GM12801 (cell line): ENCODE results near the gene ASL.

Experiments
- CTCF ChIP-seq: IDR thresholded peaks from one replicate; pipeline ENCODE4 v1.5.1; 2011; ENCODE audit warnings: control low read depth; ENCODE audit not compliant: insufficient read length; ENCODE audit errors: extremely low read depth

The ASL gene

DNA sequence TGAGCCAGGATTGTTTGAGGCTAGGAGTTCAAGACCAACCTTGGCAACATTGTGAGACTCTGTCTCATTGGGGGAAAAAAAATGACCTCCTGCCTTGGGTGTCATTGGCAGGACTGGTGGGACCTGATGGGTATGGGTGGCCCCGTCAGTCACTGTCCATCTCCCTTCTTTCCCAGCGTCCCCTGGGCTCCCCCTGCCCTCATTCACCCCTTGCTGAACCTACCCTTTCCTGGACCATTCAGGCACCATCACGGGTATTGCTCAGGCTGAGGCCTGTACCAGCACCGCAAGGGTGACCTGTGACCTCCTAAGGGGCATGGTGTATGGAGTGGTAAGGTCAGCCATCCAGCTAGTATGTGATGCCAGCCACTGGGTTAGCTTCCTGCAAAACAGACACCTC, 19.4 kb downstream of the ASL start:
- no peak for TF ChIP-seq CTCF

DNA sequence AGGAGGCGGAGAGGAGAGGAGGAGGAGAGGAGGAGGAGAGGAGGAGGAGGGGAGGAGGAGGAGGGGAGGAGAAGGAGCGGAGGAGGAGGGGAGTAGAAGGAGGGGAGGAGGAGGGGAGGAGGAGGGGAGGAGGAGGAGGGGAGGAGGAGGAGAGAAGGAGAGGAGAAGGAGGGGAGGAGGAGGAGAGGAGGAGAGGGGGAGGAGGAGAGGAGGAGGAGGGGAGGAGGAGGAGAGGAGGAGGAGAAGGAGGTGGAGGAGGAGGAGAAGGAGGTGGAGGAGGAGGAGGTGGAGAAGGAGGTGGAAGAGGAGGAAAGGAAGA, 23.6 kb downstream of the ASL start:
- TF ChIP-seq CTCF = no peak

DNA sequence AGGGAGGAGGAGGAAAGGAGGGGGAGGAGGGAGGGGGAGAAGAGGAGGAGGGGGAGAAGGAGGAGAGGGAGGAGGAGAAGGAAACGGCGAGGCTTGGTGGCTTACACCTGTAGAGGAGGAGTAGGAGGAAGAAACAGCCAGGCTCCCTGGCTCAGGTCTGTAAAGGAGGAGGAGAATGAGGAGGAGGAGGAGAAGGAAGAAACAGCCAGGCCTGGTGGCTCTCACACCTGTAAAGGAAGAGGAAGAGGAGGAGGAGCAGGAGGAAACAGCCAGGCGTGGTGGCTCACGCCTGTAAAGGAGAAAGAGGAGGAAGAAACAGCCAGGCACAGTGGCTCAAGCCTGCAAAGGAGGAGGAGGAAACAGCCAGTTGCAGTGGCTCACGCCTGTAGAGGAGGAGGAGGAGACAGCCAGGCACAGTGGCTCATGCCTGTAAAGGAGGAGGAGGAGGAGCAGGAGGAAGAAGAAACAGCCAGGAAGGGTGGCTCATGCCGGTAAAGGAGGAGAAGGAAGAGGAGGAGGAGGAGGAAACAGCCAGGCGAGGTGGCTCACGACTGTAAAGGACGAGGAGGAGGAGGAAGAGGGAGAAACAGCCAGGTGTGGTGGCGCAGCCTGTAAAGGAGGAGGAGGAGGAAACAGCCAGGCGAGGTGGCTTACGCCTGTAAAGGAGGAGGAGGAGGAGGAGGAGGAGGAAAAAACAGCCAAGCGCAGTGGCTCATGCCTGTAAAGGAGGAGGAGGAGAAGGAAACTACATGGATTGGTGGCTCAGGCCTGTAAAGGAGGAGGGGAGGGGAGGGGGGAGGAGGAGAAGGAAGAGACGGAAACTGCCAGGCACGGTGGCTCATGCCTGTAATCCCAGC, 24.2 kb downstream of the ASL start:
- no peak for TF ChIP-seq CTCF

DNA sequence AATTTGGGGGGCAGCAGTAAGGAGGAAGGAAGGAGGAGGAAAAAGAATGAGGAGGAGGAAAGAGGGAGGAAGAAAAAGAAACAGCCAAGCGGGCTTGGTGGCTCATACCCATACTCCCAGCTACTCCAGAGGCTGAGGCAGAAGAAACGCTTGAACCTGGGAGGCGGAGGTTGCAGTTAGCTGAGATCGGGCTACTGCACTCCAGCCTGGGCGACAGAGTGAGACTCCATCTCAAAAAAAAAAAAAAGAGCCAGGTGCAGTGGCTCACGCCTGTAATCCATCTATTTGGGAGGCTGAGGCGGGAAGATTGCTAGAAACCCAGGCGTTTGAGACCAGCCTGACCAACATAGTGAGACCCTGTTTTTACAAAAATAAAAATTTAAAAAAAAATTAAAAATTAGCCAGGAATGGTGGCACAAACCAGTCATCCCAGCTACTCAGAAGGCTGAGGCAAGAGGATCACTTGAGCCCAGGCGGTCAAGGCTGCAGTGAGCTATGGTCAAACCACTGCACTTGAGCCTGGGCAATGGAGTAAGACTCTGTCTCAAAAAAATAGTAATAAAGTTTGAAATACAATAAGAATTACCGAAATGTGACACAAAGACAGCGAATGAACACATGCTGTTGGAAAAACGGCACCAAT, 24.9 kb downstream of the ASL start:
- TF ChIP-seq CTCF = no peak

GRCh38 chr7:66105263-66105748, 29.7 kb downstream of the ASL start:
- no peak for TF ChIP-seq CTCF

GRCh38 chr7:66110856-66111255, 35.2 kb downstream of the ASL start:
- TF ChIP-seq CTCF = no peak

DNA sequence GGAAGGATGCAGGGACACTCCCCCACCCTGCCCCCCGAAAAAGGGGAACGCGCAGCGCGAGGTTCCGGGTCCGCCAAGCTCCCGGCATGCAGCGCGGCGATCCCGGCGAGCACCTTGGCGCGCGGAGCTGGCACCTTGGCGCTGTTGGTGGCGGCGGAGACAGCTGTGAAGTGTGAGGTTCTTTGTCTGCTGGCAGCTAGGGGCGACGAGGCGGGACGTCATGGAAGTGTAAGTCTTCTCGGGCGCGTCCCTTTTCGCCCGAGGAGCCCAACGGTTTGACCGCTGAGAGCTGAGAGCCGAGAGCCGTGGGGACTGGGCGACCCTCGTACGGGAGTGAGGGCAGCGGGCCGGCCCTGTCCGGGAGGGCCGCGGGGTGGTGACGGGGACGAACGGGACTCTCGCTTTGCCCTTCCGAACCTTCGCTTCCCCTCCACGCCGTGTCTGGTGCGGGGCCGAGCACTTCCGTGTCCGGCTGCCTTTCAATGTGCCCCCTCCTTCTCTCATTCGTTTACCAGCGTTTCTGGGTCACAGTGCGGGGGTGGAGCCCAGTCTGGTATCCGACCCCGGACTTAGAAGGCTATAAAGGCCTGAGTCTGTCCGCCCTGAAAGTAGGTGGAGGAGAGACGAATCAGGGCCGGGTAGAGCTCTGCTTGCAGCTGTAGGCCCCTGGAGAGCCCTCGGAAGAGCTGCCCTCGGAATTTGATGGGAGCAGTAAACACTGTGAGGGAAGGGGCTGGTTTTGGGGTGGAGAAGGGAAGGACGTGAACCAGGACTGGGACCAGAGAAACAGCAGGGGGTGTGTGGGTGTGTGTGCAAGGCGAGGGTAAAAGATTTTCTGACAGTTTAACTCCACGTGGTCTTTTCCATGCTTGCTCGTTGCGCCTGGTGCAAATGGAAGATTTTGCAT, 39.4 kb downstream of the ASL start, which contains the start of gene CRCP:
Gene CRCP, plus strand, starts transcription at position 105 of the 907 bp plus-strand sequence. Its CDS starts 116 bp downstream, at position 221.
- TF ChIP-seq CTCF = no peak
